PC-9 (cell line): ENCODE data around the gene SEMA3C.

Source experiments
- CTCF ChIP-seq: fragments of 200-600 bp; sonication (generic); conservative IDR thresholded peaks from 2 replicates; pipeline ENCODE4 v1.6.1; 2017; ENCODE audit warnings: mixed run types, antibody characterized with exemption, mild to moderate bottlenecking, moderate library complexity
- EZH2 ChIP-seq: fragments of 200-600 bp; sonication (generic); IDR thresholded peaks from 2 replicates; pipeline ENCODE4 v1.8.0; 2017; ENCODE audit warnings: antibody characterized with exemption, low read depth

DNA sequence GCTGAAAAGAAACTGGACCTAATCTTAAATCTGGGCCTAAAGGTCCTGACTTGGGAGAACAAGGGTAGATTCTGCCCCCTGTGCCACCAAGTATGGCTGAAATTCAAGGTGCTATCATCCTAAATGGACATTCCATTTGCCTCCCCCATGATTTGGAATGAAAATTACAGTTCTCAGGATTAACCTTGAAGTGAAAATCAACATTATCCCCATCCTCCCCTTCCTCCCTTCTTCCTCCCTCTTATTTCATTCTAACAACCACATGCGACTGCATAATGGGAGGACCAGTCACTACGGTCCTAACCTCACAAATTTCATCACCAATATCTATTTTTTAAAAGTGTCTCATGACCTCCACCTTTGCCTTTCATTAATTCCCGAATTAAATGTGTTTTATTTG lies 62.1 kb downstream of the SEMA3C start:
- TF ChIP-seq CTCF, result no peak
- TF ChIP-seq EZH2, result no peak
